Measurements from ENCODE around the gene EIF2B2. TPM values are rescaled to one million over a fixed set of nuclear protein-coding genes. Genes with fewer than 3 reads are reported as not detected.

The EIF2B2 gene
- total and polyA plus RNA-seq, 2 donors: 16.0 to 44.8 TPM

- peaks cover 6% of the 10 kb centered on the region for H3K36me3 ChIP-seq (ENCODE audit: insufficient read depth)
- no peak overlapping the region for H3K4me3 ChIP-seq (ENCODE audit: low read depth, low read length)
- WGBS: 83% methylated on average over 3 of the region's 3 CpGs
- H3K27ac ChIP-seq (ENCODE audit: low read depth): no peak overlapping the region
- H3K4me1 ChIP-seq (ENCODE audit: insufficient read depth): no peaks in the 10 kb centered on the region
- DNase-seq (ENCODE audit: extremely low spot score): peak; percentile 45
These were observed 16.0 kb downstream of the EIF2B2 start for GRCh38 chr14:75018694-75019093.

- DNase-seq (ENCODE audit: extremely low spot score): no peak
- Histone ChIP-seq H3K27ac (ENCODE audit: low read depth) (no peak overlapping the region), H3K4me1 (ENCODE audit: insufficient read depth) (no peaks in the 10 kb centered on the region), H3K4me3 (ENCODE audit: low read depth, low read length) (no peak overlapping the region), H3K36me3 (ENCODE audit: insufficient read depth) (peaks cover 3% of the 10 kb centered on the region)
- 75% methylated on average over 8 of the region's 8 CpGs for WGBS
These were observed 19.9 kb downstream of the EIF2B2 start for GRCh38 chr14:75022655-75023054.

- H3K4me1 ChIP-seq (ENCODE audit: insufficient read depth): no peaks in the 10 kb centered on the region
- no peak overlapping the region for H3K4me3 ChIP-seq (ENCODE audit: low read depth, low read length)
- no peak for DNase-seq (ENCODE audit: extremely low spot score)
- 90% methylated on average over 1 of the region's 1 CpG for WGBS
- peaks cover 3% of the 10 kb centered on the region for H3K36me3 ChIP-seq (ENCODE audit: insufficient read depth)
- no peak overlapping the region for H3K27ac ChIP-seq (ENCODE audit: low read depth)
These were observed 20.4 kb downstream of the EIF2B2 start for GRCh38 chr14:75023108-75023507.

- Histone ChIP-seq H3K4me1 (ENCODE audit: insufficient read depth) (no peaks in the 10 kb centered on the region), H3K36me3 (ENCODE audit: insufficient read depth) (peaks cover 5% of the 10 kb centered on the region), H3K27ac (ENCODE audit: low read depth) (no peak overlapping the region), H3K4me3 (ENCODE audit: low read depth, low read length) (no peak overlapping the region)
- no peak for DNase-seq (ENCODE audit: extremely low spot score)
- WGBS: 72% methylated on average over 4 of the region's 4 CpGs
These were observed 22.4 kb downstream of the EIF2B2 start for GRCh38 chr14:75025082-75025481.

- peaks cover 9% of the 10 kb centered on the region for H3K36me3 ChIP-seq (ENCODE audit: insufficient read depth)
- 94% methylated on average over 2 of the region's 2 CpGs for WGBS
These were observed 23.2 kb downstream of the EIF2B2 start for GRCh38 chr14:75025876-75026275.

GRCh38 chr14:75030147-75030546 is 27.4 kb downstream of the EIF2B2 start:
- H3K27ac ChIP-seq (ENCODE audit: low read depth): no peak overlapping the region
- H3K36me3 ChIP-seq (ENCODE audit: insufficient read depth): peaks cover 11% of the 10 kb centered on the region
- H3K4me1 ChIP-seq (ENCODE audit: insufficient read depth): no peaks in the 10 kb centered on the region
- DNase-seq (ENCODE audit: extremely low spot score): no peak
- no peak overlapping the region for H3K4me3 ChIP-seq (ENCODE audit: low read depth, low read length)
- 0% methylated on average over 1 of the region's 1 CpG for WGBS

More at GRCh38 chr14:75025876-75026275, 23.2 kb downstream of the EIF2B2 start:
- Histone ChIP-seq H3K4me3 (ENCODE audit: low read depth, low read length) (no peak overlapping the region), H3K27ac (ENCODE audit: low read depth) (no peak overlapping the region), H3K4me1 (ENCODE audit: insufficient read depth) (no peaks in the 10 kb centered on the region)
- no peak for DNase-seq (ENCODE audit: extremely low spot score)

- H3K36me3 ChIP-seq (ENCODE audit: insufficient read depth): peaks cover 13% of the 10 kb centered on the region
- no peak overlapping the region for H3K27ac ChIP-seq (ENCODE audit: low read depth)
- WGBS: 98% methylated on average over 2 of the region's 2 CpGs
- H3K4me3 ChIP-seq (ENCODE audit: low read depth, low read length): no peak overlapping the region
- no peak for DNase-seq (ENCODE audit: extremely low spot score)
- no peaks in the 10 kb centered on the region for H3K4me1 ChIP-seq (ENCODE audit: insufficient read depth)
These were observed 30.2 kb downstream of the EIF2B2 start for GRCh38 chr14:75032939-75033338.

- 77% methylated on average over 1 of the region's 1 CpG for WGBS
- H3K36me3 ChIP-seq (ENCODE audit: insufficient read depth): peaks cover 6% of the 10 kb centered on the region
These were observed 37.8 kb downstream of the EIF2B2 start for GRCh38 chr14:75040507-75040906.

GRCh38 chr14:75040959-75041358 is 38.2 kb downstream of the EIF2B2 start:
- Histone ChIP-seq H3K27ac (ENCODE audit: low read depth) (no peak overlapping the region), H3K36me3 (ENCODE audit: insufficient read depth) (peaks cover 6% of the 10 kb centered on the region), H3K4me3 (ENCODE audit: low read depth, low read length) (no peak overlapping the region), H3K4me1 (ENCODE audit: insufficient read depth) (no peaks in the 10 kb centered on the region)
- 96% methylated on average over 2 of the region's 2 CpGs for WGBS
- DNase-seq (ENCODE audit: extremely low spot score): no peak

More at GRCh38 chr14:75040507-75040906, 37.8 kb downstream of the EIF2B2 start:
- Histone ChIP-seq H3K4me3 (ENCODE audit: low read depth, low read length) (no peak overlapping the region), H3K4me1 (ENCODE audit: insufficient read depth) (no peaks in the 10 kb centered on the region), H3K27ac (ENCODE audit: low read depth) (no peak overlapping the region)
- no peak for DNase-seq (ENCODE audit: extremely low spot score)

GRCh38 chr14:75041613-75042012 is 38.9 kb downstream of the EIF2B2 start:
- Histone ChIP-seq H3K4me3 (ENCODE audit: low read depth, low read length) (no peak overlapping the region), H3K27ac (ENCODE audit: low read depth) (no peak overlapping the region), H3K4me1 (ENCODE audit: insufficient read depth) (no peaks in the 10 kb centered on the region), H3K36me3 (ENCODE audit: insufficient read depth) (peaks cover 6% of the 10 kb centered on the region)
- 85% methylated on average over 4 of the region's 4 CpGs for WGBS
- no peak for DNase-seq (ENCODE audit: extremely low spot score)

GRCh38 chr14:75042035-75042434 is 39.3 kb downstream of the EIF2B2 start:
- Histone ChIP-seq H3K27ac (ENCODE audit: low read depth) (no peak overlapping the region), H3K36me3 (ENCODE audit: insufficient read depth) (peaks cover 1% of the 10 kb centered on the region), H3K4me3 (ENCODE audit: low read depth, low read length) (no peak overlapping the region), H3K4me1 (ENCODE audit: insufficient read depth) (no peaks in the 10 kb centered on the region)
- DNase-seq (ENCODE audit: extremely low spot score): no peak
- 49% methylated on average over 6 of the region's 6 CpGs for WGBS

- Histone ChIP-seq H3K4me3 (ENCODE audit: low read depth, low read length) (no peak overlapping the region), H3K27ac (ENCODE audit: low read depth) (no peak overlapping the region), H3K4me1 (ENCODE audit: insufficient read depth) (no peaks in the 10 kb centered on the region), H3K36me3 (ENCODE audit: insufficient read depth) (peaks cover 1% of the 10 kb centered on the region)
- 8% methylated on average over 2 of the region's 2 CpGs for WGBS
- DNase-seq (ENCODE audit: extremely low spot score): no peak
These were observed 41.6 kb downstream of the EIF2B2 start for GRCh38 chr14:75044322-75044721.

- no peak for DNase-seq (ENCODE audit: extremely low spot score)
- no peaks in the 10 kb centered on the region for H3K4me1 ChIP-seq (ENCODE audit: insufficient read depth)
- 46% methylated on average over 8 of the region's 8 CpGs for WGBS
- H3K27ac ChIP-seq (ENCODE audit: low read depth): no peak overlapping the region
- H3K36me3 ChIP-seq (ENCODE audit: insufficient read depth): peaks cover 1% of the 10 kb centered on the region
- no peak overlapping the region for H3K4me3 ChIP-seq (ENCODE audit: low read depth, low read length)
These were observed 42.0 kb downstream of the EIF2B2 start for GRCh38 chr14:75044752-75045151.

- Histone ChIP-seq H3K4me1 (ENCODE audit: insufficient read depth) (no peaks in the 10 kb centered on the region), H3K27ac (ENCODE audit: low read depth) (no peak overlapping the region), H3K36me3 (ENCODE audit: insufficient read depth) (peaks cover 1% of the 10 kb centered on the region), H3K4me3 (ENCODE audit: low read depth, low read length) (no peak overlapping the region)
- no peak for DNase-seq (ENCODE audit: extremely low spot score)
- 92% methylated on average over 5 of the region's 5 CpGs for WGBS
These were observed 43.6 kb downstream of the EIF2B2 start for GRCh38 chr14:75046275-75046674.

- H3K4me3 ChIP-seq (ENCODE audit: low read depth, low read length): no peak overlapping the region
- DNase-seq (ENCODE audit: extremely low spot score): no peak
- peaks cover 1% of the 10 kb centered on the region for H3K36me3 ChIP-seq (ENCODE audit: insufficient read depth)
- no peak overlapping the region for H3K27ac ChIP-seq (ENCODE audit: low read depth)
- H3K4me1 ChIP-seq (ENCODE audit: insufficient read depth): no peaks in the 10 kb centered on the region
- 96% methylated on average over 3 of the region's 3 CpGs for WGBS
These were observed 44.2 kb downstream of the EIF2B2 start for GRCh38 chr14:75046899-75047298.

Data from urinary bladder (tissue), 4 donors.